ENCODE data around the gene ZNF624. TPM values are rescaled to one million over a fixed set of nuclear protein-coding genes. Genes with fewer than 3 reads are reported as not detected.
A peak's percentile ranks its signal among the peaks of the same experiment; 100 is the strongest.

Gene ZNF624
- total and polyA plus RNA-seq, 9 donors = 1.8 to 10.1 (median 7.4) TPM

GRCh38 chr17:16652847-16653366 lies 743 bp downstream of the ZNF624 start:
- H3K4me3 ChIP-seq = peak overlapping the region; percentile 80
- no peaks in the 10 kb centered on the region for H3K36me3 ChIP-seq
- WGBS, 3 donors = 5 to 9% (median 7%) methylated on average over 7 to 8 of the region's 8 CpGs
- intact Hi-C loops (cut with DNase I) = no loop called here
- no peaks in the 10 kb centered on the region for H3K27me3 ChIP-seq
- no peaks in the 10 kb centered on the region for H3K9me3 ChIP-seq
- TF ChIP-seq POLR2A (IDR thresholded peaks at IDR 0.05) = no peak
- TF ChIP-seq EP300 (IDR thresholded peaks at IDR 0.05) = no peak
- no peak for TF ChIP-seq CTCF (IDR thresholded peaks at IDR 0.05)
- no peak for DNase-seq
- peak overlapping the region; percentile 78 to 93 for H3K27ac ChIP-seq
- H3K4me1 ChIP-seq (ENCODE audit: insufficient read depth) = peaks cover 2% of the 10 kb centered on the region

- no peak for DNase-seq
- Histone ChIP-seq H3K36me3 (no peaks in the 10 kb centered on the region), H3K4me1 (ENCODE audit: insufficient read depth) (peaks cover 2% of the 10 kb centered on the region), H3K27ac (no peak overlapping the region), H3K9me3 (no peaks in the 10 kb centered on the region), H3K27me3 (no peaks in the 10 kb centered on the region), H3K4me3 (no peak overlapping the region)
- TF ChIP-seq EP300 (IDR thresholded peaks at IDR 0.05) = no peak
- no peak for TF ChIP-seq CTCF (IDR thresholded peaks at IDR 0.05)
- TF ChIP-seq POLR2A (IDR thresholded peaks at IDR 0.05) = no peak
- WGBS, 3 donors = 91 to 94% (median 91%) methylated on average over 4 of the region's 4 CpGs
- intact Hi-C loops (cut with DNase I) = no loop called here
Measured at GRCh38 chr17:16652252-16652651, 1.4 kb downstream of the ZNF624 start.

DNA sequence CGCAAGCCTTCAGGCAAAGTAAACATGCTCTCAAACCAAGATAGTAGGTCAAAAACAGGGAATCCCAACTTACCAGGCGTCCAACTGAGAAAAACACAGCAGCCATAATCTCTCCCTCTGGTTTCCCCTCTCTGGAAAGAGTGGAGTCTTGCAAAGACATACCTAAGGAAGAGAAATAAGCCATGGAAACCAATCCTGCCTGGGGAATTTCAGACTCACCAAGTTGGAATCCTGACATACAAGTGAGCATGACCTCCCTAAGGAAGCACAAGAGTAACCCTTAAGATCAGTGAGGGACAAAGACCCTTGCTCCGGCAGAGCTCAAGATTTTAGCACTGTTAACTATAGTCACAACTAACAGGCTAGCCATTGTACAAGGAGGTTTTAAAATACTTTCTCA lies 4.1 kb downstream of the ZNF624 start:
- TF ChIP-seq EP300 (IDR thresholded peaks at IDR 0.05) (no peak), POLR2A (IDR thresholded peaks at IDR 0.05) (no peak), CTCF (IDR thresholded peaks at IDR 0.05) (no peak)
- no peaks in the 10 kb centered on the region for H3K36me3 ChIP-seq
- H3K4me1 ChIP-seq (ENCODE audit: insufficient read depth) = peaks cover 2% of the 10 kb centered on the region
- H3K9me3 ChIP-seq = no peaks in the 10 kb centered on the region
- no peak overlapping the region for H3K4me3 ChIP-seq
- DNase-seq = no peak
- no peaks in the 10 kb centered on the region for H3K27me3 ChIP-seq
- H3K27ac ChIP-seq = no peak overlapping the region
- 94 to 98% (median 94%) methylated on average over 3 of the region's 3 CpGs for WGBS, 3 donors
- intact Hi-C loops (cut with DNase I) = no loop called here

GRCh38 chr17:16639438-16639837 lies 14.2 kb downstream of the ZNF624 start:
- TF ChIP-seq CTCF (IDR thresholded peaks at IDR 0.05) = no peak
- Histone ChIP-seq H3K9me3 (no peaks in the 10 kb centered on the region), H3K4me1 (ENCODE audit: insufficient read depth) (no peaks in the 10 kb centered on the region), H3K27ac (no peak overlapping the region), H3K27me3 (no peaks in the 10 kb centered on the region), H3K4me3 (no peak overlapping the region), H3K36me3 (no peaks in the 10 kb centered on the region)
- intact Hi-C loops (cut with DNase I) = no loop called here
- no peak for DNase-seq
- 69 to 92% (median 87%) methylated on average over 1 of the region's 1 CpG for WGBS, 3 donors
